OCI-LY7 (cell line): Measurements from ENCODE around the gene INSIG1. TPM values are rescaled to one million over a fixed set of nuclear protein-coding genes. Genes with fewer than 3 reads are reported as not detected.

Experiments
- BruUV-seq: library from RNA; stranded (reverse); fragments of 400-500 nt; replicated peaks from 2 replicates; lab custom pipeline; 2021; lab: Mats Ljungman, UMichigan
- CTCF ChIA-PET: fragments of 300-600 bp; sonication (Branson Sonifier 250); formaldehyde crosslinking; loops from one replicate; lab custom pipeline; 2022; ENCODE audit warnings: antibody characterized with exemption; ENCODE audit not compliant: unreplicated experiment; lab: Charles Lee
- POLR2A ChIA-PET: fragments of 300-600 bp; sonication (Branson Sonifier 250); formaldehyde crosslinking; loops from one replicate; lab custom pipeline; 2022; ENCODE audit warnings: antibody characterized with exemption; lab: Charles Lee
- DNase-seq: peaks from one replicate; pipeline ENCODE4 v3.0.0-alpha.2; 2015; ENCODE audit warnings: low spot score
- H2AFZ ChIP-seq: fragments of 200-600 bp; sonication (generic), shearing (Covaris generic); 2 replicates; pipeline ENCODE4 v1.6.1; 2014; ENCODE audit warnings: mild to moderate bottlenecking, antibody characterized with exemption, low read length, moderate library complexity
- H3K27ac ChIP-seq: fragments of 200-600 bp; sonication (generic); 2 replicates; pipeline ENCODE4 v1.5.1; 2014; ENCODE audit warnings: mixed run types, low read depth, mild to moderate bottlenecking, moderate library complexity, low read length, inconsistent platforms; ENCODE audit not compliant: poor library complexity, severe bottlenecking
- H3K36me3 ChIP-seq: fragments of 200-600 bp; sonication (generic); 2 replicates; pipeline ENCODE4 v1.6.1; 2014; ENCODE audit warnings: mild to moderate bottlenecking, antibody characterized with exemption, low read length, moderate library complexity, mixed read lengths; ENCODE audit not compliant: insufficient read depth
- H3K4me1 ChIP-seq: fragments of 200-600 bp; sonication (generic); 2 replicates; pipeline ENCODE4 v1.5.1; 2014; ENCODE audit warnings: mild to moderate bottlenecking, low read length; ENCODE audit not compliant: insufficient read depth, poor library complexity, severe bottlenecking
- H3K4me2 ChIP-seq: fragments of 200-600 bp; sonication (generic); 2 replicates; pipeline ENCODE4 v1.6.1; 2014; ENCODE audit warnings: mild to moderate bottlenecking, low read length
- H3K4me3 ChIP-seq: fragments of 200-600 bp; sonication (generic); 2 replicates; pipeline ENCODE4 v1.5.1; 2014; ENCODE audit warnings: mild to moderate bottlenecking, low read depth, low read length; ENCODE audit not compliant: poor library complexity, severe bottlenecking
- H3K79me2 ChIP-seq: fragments of 200-600 bp; sonication (generic); 2 replicates; pipeline ENCODE4 v1.6.1; 2016; ENCODE audit warnings: low read depth, mild to moderate bottlenecking, low read length, moderate library complexity, mixed read lengths; ENCODE audit not compliant: insufficient read depth
- H3K9me2 ChIP-seq: fragments of 200-600 bp; sonication (generic); 2 replicates; pipeline ENCODE4 v1.6.1; 2016; ENCODE audit warnings: mild to moderate bottlenecking, low read length, mixed read lengths; ENCODE audit not compliant: insufficient read depth
- H3K9me3 ChIP-seq: fragments of 200-600 bp; sonication (generic); 2 replicates; pipeline ENCODE4 v1.6.1; 2014; ENCODE audit warnings: mild to moderate bottlenecking, mixed run types, low read length, mixed read lengths
- H4K20me1 ChIP-seq: fragments of 200-600 bp; sonication (generic); 2 replicates; pipeline ENCODE4 v1.6.1; 2014; ENCODE audit warnings: mild to moderate bottlenecking, antibody characterized with exemption, low read length, moderate library complexity, mixed read lengths; ENCODE audit not compliant: insufficient read depth
- CTCF ChIP-seq: fragments of 200-600 bp; sonication (generic); conservative IDR thresholded peaks from 2 replicates; pipeline ENCODE4 v1.5.1; 2014; ENCODE audit warnings: mild to moderate bottlenecking, antibody characterized with exemption, low read length, moderate library complexity, mixed read lengths
- EZH2phosphoT487 ChIP-seq: fragments of 200-600 bp; sonication (generic); IDR thresholded peaks from 2 replicates; pipeline ENCODE4 v1.6.1; 2018; ENCODE audit warnings: low read depth, borderline replicate concordance, mild to moderate bottlenecking, mixed run types, antibody characterized with exemption, low read length, moderate library complexity, mixed read lengths
- intact Hi-C: fragments of 100-400 bp; cut with micrococcal nuclease; formaldehyde crosslinking; loops from one replicate; pipeline ENCODE4 v1.10.0; 2022; ENCODE audit not compliant: unreplicated experiment
- total RNA-seq, 2 experiments: library from RNA; depleted of rRNA in 1 of 2; stranded (reverse); fragments of >200 nt in 1 of 2; shearing (Covaris generic) in 1 of 2; gene quantifications; 2 replicates each; pipeline ENCODE4 v1.2.3, GENCODE V29; 2014 to 2022

The INSIG1 gene
- total RNA-seq, 2 experiments from 2014 or later, result 122 to 164 TPM

GRCh38 chr7:155254018-155254417 lies 43.7 kb upstream of the INSIG1 start:
- Histone ChIP-seq H2AFZ (no peak overlapping the region), H3K36me3 (no peaks in the 10 kb centered on the region), H3K4me2 (no peak overlapping the region), H4K20me1 (no peaks in the 10 kb centered on the region), H3K79me2 (no peaks in the 10 kb centered on the region), H3K9me3 (no peaks in the 10 kb centered on the region), H3K9me2 (no peaks in the 10 kb centered on the region), H3K27ac (no peak overlapping the region), H3K4me3 (no peak overlapping the region), H3K4me1 (no peaks in the 10 kb centered on the region)
- ChIA-PET POLR2A (no interaction called here), CTCF (no interaction called here)
- TF ChIP-seq EZH2phosphoT487 (no peak), CTCF (no peak)
- BruUV-seq, result no TSS peak
- intact Hi-C loops, result no loop called here
- no peak for DNase-seq

- H3K27ac ChIP-seq, result no peak overlapping the region
- TF ChIP-seq CTCF (no peak), EZH2phosphoT487 (no peak)
- no peaks in the 10 kb centered on the region for H4K20me1 ChIP-seq
- no TSS peak for BruUV-seq
- H3K79me2 ChIP-seq, result no peaks in the 10 kb centered on the region
- intact Hi-C loops, result loop anchor here (5.0 kb wide), 1 partner anchor 63 kb away; no protein-coding TSS in a partner anchor
- no peaks in the 10 kb centered on the region for H3K9me3 ChIP-seq
- no peak overlapping the region for H3K4me2 ChIP-seq
- no peak overlapping the region for H2AFZ ChIP-seq
- ChIA-PET POLR2A (interaction anchor here (0.6 kb wide), 1 partner anchor 91 kb away, joined by 3 read pairs; no protein-coding TSS in a partner anchor), CTCF (no interaction called here)
- no peak overlapping the region for H3K4me3 ChIP-seq
- DNase-seq, result no peak
- no peaks in the 10 kb centered on the region for H3K9me2 ChIP-seq
- no peaks in the 10 kb centered on the region for H3K36me3 ChIP-seq
- H3K4me1 ChIP-seq, result no peaks in the 10 kb centered on the region
Measured at GRCh38 chr7:155255071-155255470, 42.6 kb upstream of the INSIG1 start.

GRCh38 chr7:155255621-155256020 lies 42.1 kb upstream of the INSIG1 start:
- Histone ChIP-seq H3K9me2 (no peaks in the 10 kb centered on the region), H3K9me3 (no peaks in the 10 kb centered on the region), H3K36me3 (no peaks in the 10 kb centered on the region), H4K20me1 (no peaks in the 10 kb centered on the region), H3K4me2 (no peak overlapping the region), H3K4me3 (no peak overlapping the region), H3K27ac (no peak overlapping the region), H2AFZ (no peak overlapping the region), H3K4me1 (no peaks in the 10 kb centered on the region), H3K79me2 (no peaks in the 10 kb centered on the region)
- intact Hi-C loops, result loop anchor here (5.0 kb wide), 1 partner anchor 63 kb away; no protein-coding TSS in a partner anchor
- no TSS peak for BruUV-seq
- ChIA-PET CTCF (no interaction called here), POLR2A (interaction anchor here (0.6 kb wide), 1 partner anchor 91 kb away, joined by 3 read pairs; no protein-coding TSS in a partner anchor)
- no peak for DNase-seq
- TF ChIP-seq EZH2phosphoT487 (no peak), CTCF (no peak)
